Mesenteric fat pad (tissue), 1 donor: ENCODE data around the gene KCNQ4. TPM values are rescaled to one million over a fixed set of nuclear protein-coding genes. Genes with fewer than 3 reads are reported as not detected.

Experiments used
- DNase-seq: peaks from one replicate; pipeline ENCODE4 v3.0.0-alpha.2; 2020; ENCODE audit warnings: low spot score
- total RNA-seq: library from RNA; stranded (reverse); fragmentation: NEBNext Ultra II Directional; extraction: Animal tissue kit (Norgen Biotek cat#: 25700); gene quantifications from one replicate; pipeline ENCODE4 v1.2.1, GENCODE V29; 2021
- donor health status: DM: yes; HTN: yes; CAD: no.

The KCNQ4 gene
- total RNA-seq, 1 donor from 2014 or later: 1.4 TPM

- no peak for DNase-seq
These were observed 55.7 kb downstream of the KCNQ4 start for GRCh38 chr1:40838980-40839942.

DNA sequence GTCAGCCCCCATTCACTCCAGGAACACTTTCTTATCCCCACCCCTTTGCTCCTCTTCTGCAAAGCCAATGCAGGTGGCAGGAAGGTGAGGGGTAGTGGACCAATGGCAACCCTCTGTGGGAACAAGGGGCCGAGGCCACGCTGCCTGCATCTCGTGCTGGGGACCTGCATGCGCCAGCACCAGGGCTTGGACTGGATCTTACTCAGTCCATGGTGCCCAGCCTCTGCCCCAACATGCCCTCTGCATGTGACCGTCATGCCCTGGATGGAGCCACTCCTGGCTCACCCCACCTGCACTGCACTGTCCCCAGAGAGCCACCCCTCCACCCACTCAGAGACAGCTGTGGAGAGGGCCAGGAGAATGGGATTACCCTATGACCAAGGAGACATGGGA lies 56.4 kb downstream of the KCNQ4 start:
- DNase-seq: no peak

DNA sequence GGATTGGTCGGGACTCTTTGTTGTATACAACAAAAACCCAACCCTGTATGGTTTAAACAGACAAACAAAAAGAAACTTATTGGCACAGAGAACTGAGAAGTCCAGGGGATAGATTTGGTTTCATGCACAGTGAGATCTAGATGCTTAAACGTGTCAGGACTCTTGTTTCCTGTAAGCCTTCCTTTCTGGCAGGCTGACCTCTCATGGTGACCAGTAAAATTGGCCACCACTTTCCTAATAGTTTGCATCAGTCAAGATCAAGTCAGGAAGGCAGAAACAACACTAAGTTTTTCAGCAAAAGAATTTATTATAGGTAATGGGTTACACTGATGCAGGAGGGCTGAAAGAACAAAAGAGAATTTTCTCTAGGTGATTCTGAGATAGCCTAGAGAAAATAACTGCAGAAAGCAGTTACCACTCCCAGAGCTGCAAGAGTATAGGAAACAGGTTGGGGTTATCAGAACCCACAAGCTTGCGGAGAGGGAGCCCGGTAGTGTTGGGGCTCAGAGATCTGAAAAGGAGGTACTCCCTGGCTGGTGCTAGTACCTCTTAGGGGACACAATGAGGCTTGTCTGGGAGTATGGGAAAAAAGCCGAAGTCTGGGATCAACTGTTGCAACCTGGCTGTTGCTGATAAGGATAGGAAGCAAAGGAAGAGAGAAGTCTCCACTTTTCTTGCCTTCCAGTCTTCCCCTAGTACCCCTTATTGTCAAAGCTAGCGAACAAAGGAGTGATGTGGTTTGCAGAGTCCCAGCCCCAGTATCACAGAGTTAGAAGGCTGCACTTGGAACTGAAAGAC lies 57.1 kb downstream of the KCNQ4 start:
- DNase-seq: no peak

GRCh38 chr1:40841602-40842001 lies 58.0 kb downstream of the KCNQ4 start:
- no peak for DNase-seq

DNA sequence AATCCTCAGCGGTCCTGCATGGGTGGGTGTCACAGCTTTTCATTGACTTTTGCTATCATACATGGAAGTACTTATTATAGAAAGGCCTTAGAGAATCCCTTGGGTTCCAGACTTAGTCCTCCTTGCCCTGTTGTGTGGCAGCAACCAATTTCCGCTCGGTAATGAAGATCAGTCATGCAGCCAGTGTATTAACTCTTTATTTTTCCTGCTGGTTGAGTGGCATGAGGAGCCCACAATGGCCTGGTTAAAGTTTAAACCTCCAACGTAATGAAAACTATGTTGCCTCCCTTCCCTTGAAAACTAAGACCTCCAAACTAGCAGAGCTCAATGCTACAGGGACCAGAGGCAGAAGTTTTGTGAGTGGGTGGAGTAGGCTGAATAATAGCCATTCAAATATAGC lies 58.6 kb downstream of the KCNQ4 start:
- no peak for DNase-seq

DNA sequence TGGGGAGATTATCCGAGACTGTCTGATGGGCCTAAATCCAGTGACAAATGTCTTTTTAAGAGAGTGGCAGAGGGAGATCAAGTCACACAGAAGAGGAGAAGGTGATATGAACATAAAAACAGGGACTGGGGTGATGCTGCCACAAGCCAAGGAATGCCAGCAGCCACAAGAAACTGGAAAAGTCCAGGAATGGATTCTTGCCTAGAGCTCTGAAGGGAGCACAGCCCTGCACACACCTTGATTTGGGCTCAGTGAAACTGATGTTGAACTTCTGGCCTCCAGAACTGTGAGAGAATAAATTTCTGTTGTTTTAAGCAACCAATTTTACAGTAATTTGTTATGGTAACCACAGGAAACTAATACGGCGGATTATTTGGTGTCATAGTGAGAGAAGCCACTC lies 59.1 kb downstream of the KCNQ4 start:
- no peak for DNase-seq

DNA sequence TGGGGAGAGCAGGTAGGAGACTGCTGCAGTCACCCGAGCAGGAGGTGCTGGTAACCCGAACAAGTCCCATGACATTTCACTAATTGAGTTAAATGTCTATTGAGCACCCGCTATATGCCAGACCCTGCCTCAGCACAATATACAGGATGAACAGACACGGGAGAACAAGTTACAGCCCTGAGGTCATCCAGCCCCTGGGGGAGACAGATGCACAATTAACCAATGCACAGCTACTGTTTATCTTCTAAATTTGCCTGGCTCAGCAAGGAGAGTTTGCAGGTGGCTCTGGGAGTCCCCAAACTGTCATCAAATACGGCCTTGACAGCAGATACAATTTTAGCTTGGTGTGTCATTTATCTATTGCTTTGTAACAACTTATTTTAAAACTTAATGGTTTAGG lies 60.5 kb downstream of the KCNQ4 start:
- no peak for DNase-seq

DNA sequence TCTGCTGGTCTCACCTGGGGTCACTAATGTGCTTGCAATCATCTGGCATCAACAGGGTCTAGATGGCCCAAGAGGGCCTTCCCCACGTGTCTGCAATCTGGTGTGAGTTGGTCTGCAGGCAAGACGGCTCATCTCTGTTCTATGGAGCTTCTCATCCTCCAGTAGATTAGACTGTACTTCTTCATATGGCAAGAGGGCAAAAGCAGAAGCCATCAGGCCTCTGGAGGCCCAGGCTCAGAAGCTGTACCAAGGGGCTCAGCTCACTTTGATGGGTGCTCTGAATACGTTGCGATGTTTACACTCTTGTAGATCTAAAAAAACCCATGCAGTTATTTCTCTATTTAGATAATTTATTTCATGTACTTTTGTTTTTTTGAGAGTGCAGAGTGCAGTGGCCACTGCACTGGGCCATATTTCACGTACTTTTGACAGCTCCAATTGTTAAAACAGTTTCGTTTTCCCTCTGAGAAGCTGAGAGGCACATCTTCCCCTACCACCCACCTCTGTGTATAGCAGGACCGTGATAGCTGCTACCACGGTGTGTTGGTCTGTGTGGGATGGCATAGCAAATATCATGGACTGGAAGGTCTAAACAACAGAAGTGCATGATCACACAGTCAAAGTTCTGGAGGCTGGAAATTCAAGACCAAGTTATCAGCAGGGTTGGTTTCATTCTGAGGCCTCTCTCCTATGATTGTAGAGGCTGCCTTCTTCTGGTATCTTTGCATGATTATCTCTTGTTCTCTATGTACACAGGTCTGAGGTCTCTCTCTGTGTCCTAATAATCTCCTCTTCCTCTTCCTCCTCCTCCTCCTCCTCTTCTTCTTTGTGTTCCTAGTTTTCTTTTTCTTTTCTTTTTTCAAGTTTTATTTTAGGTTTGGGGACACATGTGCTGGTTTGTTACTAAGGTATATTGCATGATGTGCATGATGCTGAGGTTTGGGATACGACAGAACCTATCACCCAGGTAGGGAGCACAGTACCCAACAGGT lies 61.6 kb downstream of the KCNQ4 start:
- no peak for DNase-seq

GRCh38 chr1:40845895-40846294 lies 62.3 kb downstream of the KCNQ4 start:
- DNase-seq: no peak

- DNase-seq: no peak
These were observed 63.6 kb downstream of the KCNQ4 start for GRCh38 chr1:40847023-40847745.

DNA sequence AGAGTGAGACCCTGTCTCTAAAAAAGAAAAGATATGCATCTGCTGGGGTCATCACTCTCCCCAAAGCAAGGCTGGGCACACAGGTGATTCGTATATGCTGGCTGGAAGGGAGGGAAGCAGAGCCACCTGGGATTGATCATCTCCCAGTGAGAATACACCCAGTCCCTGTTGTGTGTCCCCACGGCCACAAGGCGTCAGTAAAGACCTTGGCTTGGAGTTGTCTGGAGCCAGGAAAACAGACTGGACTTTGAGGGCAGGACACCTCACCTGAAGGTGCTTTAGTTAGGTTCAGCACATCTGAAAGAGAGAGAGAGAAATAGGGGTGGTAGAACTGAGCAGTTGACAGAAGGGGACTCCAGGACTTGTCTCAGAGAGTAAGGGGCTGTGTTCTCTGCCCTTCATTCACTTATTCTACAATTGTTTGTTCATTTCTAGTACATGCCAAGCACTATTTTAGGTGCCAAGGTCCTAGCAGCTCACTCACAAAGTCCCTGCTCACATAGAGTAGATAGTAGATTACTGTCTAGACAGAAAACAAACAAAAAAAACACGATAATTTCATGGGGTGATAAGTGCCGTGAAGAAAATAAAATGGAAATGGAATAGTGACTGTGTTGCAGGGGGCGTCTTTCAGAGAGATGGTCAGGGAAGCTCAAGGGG lies 65.1 kb downstream of the KCNQ4 start:
- DNase-seq: no peak

GRCh38 chr1:40849801-40850592 lies 66.4 kb downstream of the KCNQ4 start:
- DNase-seq: no peak

GRCh38 chr1:40851643-40852042 lies 68.1 kb downstream of the KCNQ4 start:
- DNase-seq: no peak

DNA sequence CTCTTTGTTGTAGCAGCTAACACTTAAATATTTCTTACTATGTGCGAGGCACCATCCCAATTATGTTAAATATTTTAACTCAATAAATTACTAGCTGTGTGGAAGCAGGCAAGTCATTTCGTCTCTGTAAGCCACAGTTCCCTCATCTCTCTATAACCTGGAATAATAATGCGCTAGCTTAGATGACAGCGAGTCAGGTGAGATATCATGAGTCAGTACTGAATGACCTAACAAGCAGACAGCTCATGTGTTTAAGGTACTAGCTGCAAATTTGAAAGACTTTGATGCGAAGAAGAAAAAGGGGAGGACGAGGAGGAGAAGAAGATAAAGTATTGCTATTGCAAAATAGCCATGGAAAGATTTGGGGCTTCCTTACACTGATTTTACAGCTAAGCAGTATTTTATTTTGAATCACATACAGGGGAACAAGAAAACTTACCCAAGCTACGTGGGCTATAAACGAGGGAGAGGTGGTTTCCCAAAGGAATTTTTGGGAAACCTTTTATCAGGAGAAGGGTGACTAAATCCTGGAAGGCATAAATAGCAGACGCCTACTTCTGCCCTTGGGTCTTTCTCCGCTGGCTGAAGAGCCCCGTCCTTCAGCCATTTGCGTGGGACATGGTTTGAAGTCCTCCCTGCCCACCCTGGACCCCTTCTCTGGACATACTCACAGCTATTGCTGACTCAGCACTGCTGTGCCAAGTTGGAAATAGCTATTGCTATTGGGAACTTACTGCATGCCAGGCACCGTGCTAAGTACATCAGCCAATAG lies 69.7 kb downstream of the KCNQ4 start:
- no peak for DNase-seq

DNA sequence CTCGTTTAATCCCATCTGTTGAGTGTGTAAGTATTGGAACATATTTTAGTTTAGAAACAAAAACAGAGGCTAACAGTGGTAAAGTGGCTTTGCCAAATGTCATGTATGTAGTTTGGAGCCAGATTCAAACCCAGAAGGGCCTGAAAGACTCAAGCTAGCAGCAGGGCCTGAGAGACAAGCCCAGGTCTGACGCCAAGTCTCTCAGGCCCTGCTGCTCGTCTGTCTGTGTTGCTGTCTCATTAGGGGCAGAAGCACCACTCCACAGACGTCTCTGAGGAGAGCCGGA lies 70.2 kb downstream of the KCNQ4 start:
- DNase-seq: no peak

DNA sequence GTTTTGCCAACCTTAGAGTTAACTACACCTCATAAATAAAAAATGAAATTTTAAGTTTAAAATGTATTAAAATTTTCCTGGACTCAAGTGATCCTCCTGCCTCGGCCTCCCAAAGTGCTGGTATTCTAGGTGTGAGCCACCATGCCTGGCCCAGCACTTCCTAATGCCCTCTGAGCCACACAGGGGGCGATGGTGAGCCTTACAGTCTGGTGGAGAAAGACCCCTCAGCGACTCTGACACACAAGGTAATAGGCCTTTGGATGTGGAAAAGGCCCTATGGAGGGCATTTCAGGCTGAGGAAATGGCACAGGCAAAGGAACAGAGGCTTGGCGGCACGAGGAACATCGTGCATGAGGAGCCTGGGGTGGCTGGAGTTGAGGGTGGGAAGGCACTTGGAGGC lies 71.9 kb downstream of the KCNQ4 start:
- no peak for DNase-seq

GRCh38 chr1:40856116-40856515 lies 72.5 kb downstream of the KCNQ4 start:
- DNase-seq: no peak

GRCh38 chr1:40856656-40857302 lies 73.2 kb downstream of the KCNQ4 start:
- DNase-seq: no peak
